Activated T-cell treated with anti-CD3 and anti-CD28 coated beads for 1 hour (primary cell): ENCODE measurements around the gene TRAPPC14.

ENCODE experiments used
- DNase-seq: peaks from one replicate; pipeline ENCODE4 v3.0.0-alpha.2; 2020; ENCODE audit warnings: low read depth

Gene TRAPPC14

GRCh38 chr7:100173806-100174495 is 15.4 kb upstream of the TRAPPC14 start:
- DNase-seq = no peak

GRCh38 chr7:100171840-100172239 is 13.3 kb upstream of the TRAPPC14 start:
- DNase-seq = no peak

- DNase-seq = no peak
Measured at GRCh38 chr7:100171087-100171681, 12.7 kb upstream of the TRAPPC14 start.

DNA sequence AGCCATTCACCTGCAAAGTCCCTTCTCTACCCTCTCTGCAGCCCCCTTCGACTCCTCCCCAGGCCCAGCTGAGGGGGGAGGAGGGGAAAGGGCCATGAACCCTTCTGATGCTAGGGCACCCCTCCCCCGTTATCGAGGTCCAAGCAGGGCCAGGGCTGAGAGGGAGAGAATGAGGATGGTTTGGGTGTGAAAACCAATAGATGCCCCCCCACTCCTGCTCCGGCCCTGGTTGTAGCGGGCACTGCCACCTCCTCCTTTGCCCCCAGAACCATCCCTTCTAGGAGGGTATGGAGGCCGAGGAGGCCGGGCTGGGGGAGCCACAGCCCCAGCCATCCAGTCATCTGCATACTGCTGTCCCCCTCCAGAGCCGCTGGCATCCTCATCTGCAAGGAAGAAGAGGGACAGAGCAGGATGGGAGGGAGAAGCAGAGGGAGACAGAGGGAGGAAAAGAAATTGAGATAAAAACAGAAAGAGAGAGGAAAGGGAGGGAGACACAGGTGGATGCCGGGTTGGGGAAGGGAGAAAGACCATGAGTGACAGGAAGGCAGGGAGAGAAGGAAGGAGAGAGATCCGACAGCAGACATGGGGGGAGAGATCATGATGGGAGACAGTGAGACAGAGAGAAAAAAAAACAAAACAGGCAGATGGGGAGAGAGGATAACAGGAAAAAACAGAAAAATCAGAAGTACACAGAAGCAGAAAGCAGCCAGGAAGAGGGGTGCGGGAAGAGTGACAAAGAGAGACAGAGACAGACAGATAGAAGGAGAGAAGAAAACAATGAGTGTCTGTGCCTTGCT is 11.8 kb upstream of the TRAPPC14 start:
- DNase-seq = no peak

GRCh38 chr7:100169147-100169850 is 10.8 kb upstream of the TRAPPC14 start:
- DNase-seq = no peak

DNA sequence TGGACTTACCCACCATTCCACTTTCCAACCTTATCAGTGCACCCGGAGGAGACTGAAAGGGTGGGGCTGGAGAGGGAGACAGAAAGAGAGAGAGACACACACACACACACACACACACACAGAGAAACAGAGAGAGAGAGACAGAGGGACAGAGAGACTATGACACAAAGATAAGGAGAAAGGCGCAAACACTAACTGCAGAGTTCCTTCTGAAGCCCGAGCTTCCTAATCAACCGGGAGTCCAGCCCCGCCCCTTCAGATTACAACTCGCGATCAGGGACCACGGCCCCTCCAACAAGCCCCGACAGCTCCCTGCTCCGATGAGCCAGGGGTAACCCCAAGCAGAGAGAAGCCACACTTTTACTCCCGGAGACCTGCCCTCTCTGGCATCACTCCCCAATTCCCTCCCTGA is 9.4 kb upstream of the TRAPPC14 start:
- no peak for DNase-seq

GRCh38 chr7:100166970-100167911 is 8.7 kb upstream of the TRAPPC14 start:
- no peak for DNase-seq

DNA sequence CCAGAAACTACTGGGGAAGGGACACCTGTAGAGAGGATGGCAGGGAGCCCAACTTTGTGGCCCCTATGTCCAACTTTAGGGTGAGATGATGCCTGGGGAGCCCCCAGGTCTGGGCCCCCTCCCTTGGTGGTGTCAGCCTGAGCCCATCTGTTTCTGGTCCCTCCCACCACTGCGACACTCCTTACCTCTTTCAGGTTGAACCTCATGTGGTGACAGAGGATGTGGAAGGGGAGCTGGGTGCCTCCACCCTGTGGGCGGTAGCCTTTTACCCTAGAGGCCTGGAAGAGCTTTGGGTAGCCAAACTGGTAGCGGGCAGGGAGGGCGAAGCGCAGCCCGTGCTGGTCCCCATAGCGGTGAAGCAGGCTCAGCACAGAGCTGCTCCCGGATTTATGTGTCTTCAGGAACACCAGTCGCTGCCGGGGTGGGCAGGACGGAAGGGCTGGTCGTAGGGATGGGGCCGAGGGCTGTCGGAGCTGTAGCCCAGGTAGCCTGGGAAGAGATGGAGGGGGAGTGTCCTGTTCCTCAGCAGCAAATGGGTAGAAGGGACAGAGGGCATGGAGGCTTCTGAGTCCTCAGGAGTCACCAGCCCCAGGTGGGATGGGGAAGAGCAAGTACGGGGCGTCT is 7.9 kb upstream of the TRAPPC14 start:
- no peak for DNase-seq

DNA sequence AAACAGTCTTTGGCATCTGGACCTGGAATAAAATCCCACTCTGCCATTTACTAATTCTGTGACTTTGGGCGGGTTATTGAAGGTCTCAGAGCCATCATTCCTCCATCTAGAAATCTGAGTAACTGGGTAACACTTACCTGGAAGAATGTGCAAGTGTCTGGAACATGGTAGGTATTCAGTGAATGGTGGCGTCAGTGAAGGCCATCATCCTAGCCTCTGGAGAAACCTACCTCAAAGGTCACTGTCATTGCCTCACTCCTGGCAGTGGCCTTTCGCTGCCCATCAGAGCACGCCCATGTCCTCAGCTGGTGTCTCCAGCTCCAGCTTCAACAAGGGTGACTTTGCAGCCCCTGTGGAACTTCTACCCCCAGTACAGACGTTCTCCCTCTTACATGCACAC is 5.3 kb upstream of the TRAPPC14 start:
- DNase-seq = no peak

DNA sequence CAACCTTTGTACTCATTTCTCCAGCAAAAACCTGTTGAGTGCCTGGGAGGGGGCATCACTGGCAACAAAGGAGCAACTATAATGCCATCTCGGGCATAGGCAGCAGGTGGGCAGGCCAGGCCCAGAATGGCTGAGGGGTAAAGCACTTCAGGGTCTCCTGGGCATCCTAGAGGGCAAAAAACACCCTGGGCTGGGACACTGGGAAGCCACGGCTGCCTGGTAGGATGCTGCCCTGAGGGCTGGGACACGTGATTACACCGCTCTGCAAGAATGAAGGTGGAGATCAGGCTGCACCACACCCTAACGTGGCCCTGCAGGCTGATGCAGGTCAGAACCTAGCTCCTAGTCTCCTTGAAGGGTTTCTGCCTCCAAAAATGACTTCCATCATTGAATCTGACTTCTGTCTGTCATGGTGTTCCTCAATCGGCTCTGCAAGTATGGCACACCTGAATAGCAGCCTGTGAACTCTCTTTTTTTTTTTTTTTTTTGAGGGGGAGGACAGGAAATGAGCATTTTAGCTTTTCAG is 4.5 kb upstream of the TRAPPC14 start:
- no peak for DNase-seq

- no peak for DNase-seq
Measured at GRCh38 chr7:100160067-100160466, 1.5 kb upstream of the TRAPPC14 start.

DNA sequence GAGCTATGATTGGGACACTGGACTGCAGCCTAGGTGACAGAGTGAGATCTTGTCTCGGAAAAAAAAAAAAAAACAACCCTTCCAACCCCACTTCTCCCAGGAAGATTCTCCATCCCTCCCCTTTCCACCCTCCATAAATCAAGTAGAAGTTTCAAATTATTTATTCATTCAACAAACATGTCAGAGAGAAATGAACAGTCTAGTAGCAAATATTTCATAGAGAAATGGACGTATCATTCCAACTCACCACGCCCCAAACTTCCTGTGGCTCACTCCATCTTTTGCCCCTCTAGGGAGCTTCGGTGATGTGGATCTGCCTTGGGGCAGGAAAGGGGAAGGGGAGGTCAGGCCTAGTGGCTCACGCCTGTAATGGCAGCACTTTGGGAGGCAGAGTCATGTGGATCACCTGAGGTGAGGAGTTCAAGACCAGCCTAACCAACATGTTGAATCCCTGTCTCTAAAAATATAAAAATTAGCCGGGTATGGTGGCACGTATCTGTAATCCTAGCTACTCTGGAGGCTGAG is 638 bp upstream of the TRAPPC14 start:
- DNase-seq = no peak

- no peak for DNase-seq
Measured at GRCh38 chr7:100157334-100158228, 942 bp downstream of the TRAPPC14 start.

DNA sequence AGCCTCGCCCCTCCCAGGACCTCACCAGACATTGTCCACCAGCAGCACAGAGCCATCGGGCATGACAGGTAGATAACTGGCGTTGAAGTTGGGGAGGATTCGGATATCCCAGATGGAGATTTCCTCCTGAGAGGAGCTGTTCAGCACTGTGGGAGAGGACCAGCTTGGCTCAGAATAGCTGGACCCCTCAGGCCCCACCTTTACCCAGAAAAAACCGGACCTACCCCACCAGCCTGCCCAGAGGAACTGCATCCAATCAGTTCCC is 1.5 kb downstream of the TRAPPC14 start:
- no peak for DNase-seq

DNA sequence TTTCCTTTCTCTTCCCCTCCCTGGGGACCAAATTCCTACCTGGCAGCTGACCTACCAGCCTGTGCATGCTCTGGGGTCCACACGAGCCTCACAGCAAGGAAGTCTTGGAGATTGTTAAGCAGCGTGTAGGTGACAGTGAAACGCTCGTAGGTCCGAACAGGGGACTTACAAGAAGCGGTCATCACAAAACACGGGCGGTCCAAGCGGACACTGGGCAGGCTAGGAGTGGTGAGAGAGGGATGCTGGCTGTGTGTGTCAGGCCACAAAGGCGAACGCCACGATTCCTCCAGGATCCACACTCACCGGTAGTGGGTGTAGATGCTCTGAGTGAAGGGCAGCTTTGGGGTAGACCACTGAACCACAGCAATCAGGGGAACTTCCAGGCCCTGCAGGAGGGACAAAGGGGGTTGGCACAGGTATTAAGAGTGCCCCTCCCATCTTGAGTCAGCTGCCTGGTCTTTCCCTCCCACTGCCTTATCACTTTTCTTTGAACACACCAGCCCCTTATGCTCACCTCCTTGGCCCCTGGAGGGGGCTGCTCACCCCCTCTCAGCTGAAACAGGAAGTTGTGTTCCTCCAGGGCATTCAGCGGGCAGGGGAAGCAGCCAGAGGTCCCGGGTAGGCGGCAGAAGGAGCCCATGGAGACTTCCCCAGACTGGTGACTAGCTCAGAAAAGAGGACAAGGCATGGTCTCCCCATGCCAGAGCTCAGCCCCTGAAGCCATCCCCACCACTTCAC is 2.0 kb downstream of the TRAPPC14 start:
- no peak for DNase-seq

GRCh38 chr7:100155553-100156317 is 2.8 kb downstream of the TRAPPC14 start:
- no peak for DNase-seq

DNA sequence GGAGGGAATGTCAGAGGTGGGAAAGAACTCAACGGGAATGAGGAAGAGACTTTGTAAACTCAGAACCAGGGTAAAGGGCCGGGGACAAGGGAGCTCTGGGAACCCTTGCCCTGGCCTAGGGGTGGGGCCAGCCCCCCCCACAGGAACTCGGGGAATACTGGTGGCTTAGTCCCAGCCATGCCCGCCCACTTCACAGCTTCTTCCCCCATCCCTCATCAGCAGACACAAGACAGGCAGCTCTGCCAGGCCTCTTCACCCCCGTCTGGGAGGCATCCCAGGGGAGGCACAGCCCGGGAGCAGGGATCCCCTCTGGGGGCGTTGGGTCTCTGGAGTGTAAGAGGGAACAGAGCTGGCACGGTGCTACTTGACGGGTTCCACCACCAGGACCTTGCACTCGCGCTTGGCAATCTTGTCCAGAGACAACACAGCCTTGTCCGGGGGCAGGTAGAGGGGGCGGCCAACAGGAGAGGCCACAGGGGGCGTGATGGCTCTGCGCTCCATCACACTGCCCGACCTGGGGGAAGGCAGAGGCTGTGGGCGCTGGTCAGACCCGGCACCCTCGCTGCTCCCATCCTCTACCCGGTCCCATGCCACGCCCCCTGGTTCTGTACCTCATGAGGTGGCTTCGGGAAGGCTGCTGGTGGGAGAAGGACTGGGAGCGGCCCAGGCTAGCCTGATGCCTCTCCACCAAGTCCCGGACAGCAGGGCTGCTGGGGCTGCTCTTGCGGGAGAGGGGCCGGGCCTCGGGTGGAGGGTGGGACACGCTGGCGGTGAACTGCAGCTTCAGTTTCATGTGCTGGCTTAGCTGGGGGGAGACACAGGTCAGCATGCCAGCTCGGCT is 3.7 kb downstream of the TRAPPC14 start:
- DNase-seq = no peak
